HepG2 (cell line): ENCODE data around the gene GRM8. TPM values are rescaled to one million over a fixed set of nuclear protein-coding genes. Genes with fewer than 3 reads are reported as not detected.

Experiments used
- ATAC-seq: fragments of 200-7000 bp; cut with Tn5 transposase; 3 replicates; pipeline ENCODE4 v1.9.1; 2020; ENCODE audit warnings: mild to moderate bottlenecking, moderate library complexity
- BruUV-seq: library from RNA; stranded (reverse); fragments of 400-500 nt; replicated peaks from 2 replicates; lab custom pipeline; 2021; lab: Mats Ljungman, UMichigan
- CTCF ChIA-PET: fragments of 300-600 bp; formaldehyde crosslinking; extraction: SDS; loops from one replicate; lab custom pipeline; 2021; ENCODE audit warnings: low total read pairs, inconsistent platforms, low intra/inter-chr PET ratio; lab: Yijun Ruan, JAX
- POLR2A ChIA-PET: fragments of 350-600 bp; sonication (Branson Sonifier 250); formaldehyde crosslinking; loops from one replicate; lab custom pipeline; 2020; ENCODE audit warnings: antibody characterized with exemption, inconsistent platforms; lab: Yijun Ruan, JAX
- DNase-seq: peaks from one replicate; pipeline ENCODE4 v3.0.0-alpha.2; 2015; ENCODE audit warnings: low spot score
- FAIRE-seq: peaks from 3 replicates; lab custom pipeline; 2011; peaks lifted over from hg19 to GRCh38; lab: Jason Lieb, UNC
- H2AFZ ChIP-seq: one replicate; pipeline ENCODE4 v1.6.1; 2011; ENCODE audit warnings: low read length, inconsistent platforms
- H3K27ac ChIP-seq: fragments of 300-600 bp; 3 replicates; pipeline ENCODE4 v1.8.0; 2011; ENCODE audit warnings: mixed run types, mild to moderate bottlenecking, mixed read lengths, low read length, inconsistent platforms; ENCODE audit not compliant: insufficient read depth; ENCODE audit errors: extremely low read length
- H3K27me3 ChIP-seq, 2 experiments: fragments of 200-600 bp in 1 of 2; 2 replicates in 1 of 2; 3 replicates in 1 of 2; pipeline versions ENCODE4 v1.6.0 to v1.8.0; 2011; ENCODE audit warnings: low read length in 2 of 2, mild to moderate bottlenecking in 2 of 2, moderate library complexity in 2 of 2, inconsistent platforms in 1 of 2; ENCODE audit not compliant: insufficient read depth in 2 of 2, control insufficient read depth in 1 of 2
- H3K36me3 ChIP-seq, 2 experiments: fragments of 200-600 bp in 1 of 2; replicated peaks in 1 of 2; 2 replicates in 1 of 2; 3 replicates in 1 of 2; pipeline versions ENCODE4 v1.5.1 to v1.8.0; 2011; ENCODE audit warnings: low read length in 2 of 2, inconsistent platforms in 1 of 2; ENCODE audit not compliant: insufficient read depth in 2 of 2, control insufficient read depth in 1 of 2
- H3K4me1 ChIP-seq: 2 replicates; pipeline ENCODE4 v1.5.1; 2012; ENCODE audit warnings: low read length, inconsistent platforms; ENCODE audit not compliant: insufficient read depth
- H3K4me2 ChIP-seq: 2 replicates; pipeline ENCODE4 v1.6.0; 2011; ENCODE audit warnings: low read depth, low read length, inconsistent platforms
- H3K4me3 ChIP-seq, 3 experiments: fragments of 200-600 bp in 1 of 3; sonication (generic), shearing (Covaris generic) in 1 of 3; replicated peaks in 1 of 3; 2 replicates each; pipeline ENCODE4 v1.5.1; 2011 to 2016; ENCODE audit warnings: low read length in 3 of 3, inconsistent platforms in 2 of 3, low read depth in 2 of 3, mild to moderate bottlenecking in 2 of 3, control low read depth in 1 of 3, mixed read lengths in 1 of 3; ENCODE audit not compliant: insufficient read depth in 1 of 3
- H3K79me2 ChIP-seq: one replicate; pipeline ENCODE4 v1.6.1; 2011; ENCODE audit warnings: low read length, inconsistent platforms; ENCODE audit not compliant: insufficient read depth
- H3K9ac ChIP-seq: 2 replicates; pipeline ENCODE4 v1.6.0; 2011; ENCODE audit warnings: mild to moderate bottlenecking, low read depth, low read length, inconsistent platforms; ENCODE audit not compliant: insufficient read depth
- H3K9me3 ChIP-seq: 2 replicates; pipeline ENCODE4 v1.5.1; 2012; ENCODE audit warnings: mild to moderate bottlenecking, low read length
- H4K20me1 ChIP-seq: 2 replicates; pipeline ENCODE4 v1.6.0; 2011; ENCODE audit warnings: inconsistent platforms, mild to moderate bottlenecking, low read length, moderate library complexity; ENCODE audit not compliant: insufficient read depth
- ARHGAP35 ChIP-seq: sonication (generic); formaldehyde crosslinking; IDR thresholded peaks from 2 replicates; pipeline ENCODE4 v1.9.0; 2022; ENCODE audit warnings: mild to moderate bottlenecking, inconsistent platforms, moderate library complexity, missing genetic modification reagents, borderline replicate concordance
- MIXL1 ChIP-seq: IDR thresholded peaks from 2 replicates; pipeline ENCODE4 v1.6.1; 2016
- PRDM15 ChIP-seq: sonication (generic); formaldehyde crosslinking; IDR thresholded peaks from 2 replicates; pipeline ENCODE4 v1.4.0; 2020; ENCODE audit warnings: missing genetic modification reagents
- RARG ChIP-seq: sonication (generic); formaldehyde crosslinking; IDR thresholded peaks from 2 replicates; pipeline ENCODE4 v1.4.0; 2020; ENCODE audit warnings: low read depth, mild to moderate bottlenecking, missing genetic modification reagents
- ZNF761 ChIP-seq: sonication (generic); formaldehyde crosslinking; conservative IDR thresholded peaks from 2 replicates; pipeline ENCODE4 v1.4.0; 2020; ENCODE audit warnings: mild to moderate bottlenecking, missing genetic modification reagents
- ZNF766 ChIP-seq: sonication (generic); formaldehyde crosslinking; IDR thresholded peaks from 2 replicates; pipeline ENCODE4 v1.5.0; 2020; ENCODE audit warnings: missing genetic modification reagents, borderline replicate concordance
- WGBS: methylation state at CpG from one replicate; pipeline ENCODE4 v1.1.6; 2017; ENCODE audit warnings: low lambda C conversion rate; 5-methylcytosine and 5-hydroxymethylcytosine counted together
- in situ Hi-C: cut with HindIII; loops from 2 replicates; pipeline ENCODE4 v1.10.0; 2017; ENCODE audit warnings: low pct_unique_long_range_greater_than_20kb; ENCODE audit not compliant: extremely low pct_ligation_motif_present
- intact Hi-C: fragments of 100-400 bp; cut with micrococcal nuclease; formaldehyde crosslinking; loops from one replicate; pipeline ENCODE4 v1.10.0; 2022; ENCODE audit not compliant: unreplicated experiment
- polyA plus RNA-seq, 8 experiments: library from polyadenylated mRNA; depleted of rRNA in 3 of 8; stranded (reverse) in 7 of 8; unstranded in 1 of 8; fragments of >200 nt; fragmentation: Illumina TruSeq in 4 of 8; extraction: Trizol in 4 of 8; gene quantifications; 2 replicates each; pipeline versions ENCODE4 v1.2.1 to v1.2.3, GENCODE V29; 2011 to 2016; ENCODE audit warnings: low read depth in 4 of 8, missing spikeins in 1 of 8, mixed read lengths in 1 of 8; ENCODE audit not compliant: insufficient read depth in 1 of 8
- total RNA-seq, 5 experiments: library from RNA; depleted of rRNA; stranded (reverse); fragments of >200 nt; fragmentation: Illumina TruSeq; extraction: Trizol; gene quantifications; 2 replicates each; pipeline ENCODE4 v1.2.3, GENCODE V29; 2016; ENCODE audit warnings: low read depth in 1 of 5

Gene GRM8
- total and polyA plus RNA-seq, 2 of the 13 experiments (the other 11 are each of a cell fraction or from before 2014, with no cell fraction given), result not detected

- no peak for TF ChIP-seq ZNF766 (CRISPR knock-in tag)
- no peak for TF ChIP-seq MIXL1 (CRISPR knock-in tag)
Measured at GRCh38 chr7:127154958-127155357, 97.8 kb downstream of the GRM8 start (continued).

GRCh38 chr7:127154101-127154500 is 98.6 kb downstream of the GRM8 start:
- ChIA-PET POLR2A (no interaction called here), CTCF (no interaction called here)
- no peak overlapping the region for H3K9ac ChIP-seq
- DNase-seq (no peak), FAIRE-seq (no peak), ATAC-seq (no peak)
- no peaks in the 10 kb centered on the region for H3K9me3 ChIP-seq
- H3K27ac ChIP-seq, result no peak overlapping the region
- no peaks in the 10 kb centered on the region for H4K20me1 ChIP-seq
- intact Hi-C loops (loop anchor here (10.0 kb wide), 1 partner anchor 349 kb away; no protein-coding TSS in a partner anchor), in situ Hi-C loops (no loop called here)
- H3K4me1 ChIP-seq, result no peaks in the 10 kb centered on the region
- WGBS, result 3% methylated on average over 3 of the region's 3 CpGs
- no peak overlapping the region for H3K4me3 ChIP-seq
- H3K27me3 ChIP-seq, result no peaks in the 10 kb centered on the region
- no TSS peak for BruUV-seq
- no peaks in the 10 kb centered on the region for H3K36me3 ChIP-seq
- TF ChIP-seq RARG (CRISPR knock-in tag) (no peak), ZNF761 (CRISPR knock-in tag) (no peak), PRDM15 (CRISPR knock-in tag) (peak; percentile 63; the same call in 1 of the 2 replicates), ARHGAP35 (no peak)
- H3K4me2 ChIP-seq, result no peak overlapping the region
- H2AFZ ChIP-seq, result no peak overlapping the region
- H3K79me2 ChIP-seq, result no peaks in the 10 kb centered on the region
